HEK293T (cell line): ENCODE data around the gene BFSP2.

Experiments
- CTCF ChIA-PET: fragments of 350-600 bp; formaldehyde crosslinking; extraction: SDS; loops from one replicate; lab custom pipeline; 2021; ENCODE audit warnings: antibody characterized with exemption, inconsistent platforms; lab: Yijun Ruan, JAX
- POLR2A ChIA-PET: fragments of 350-600 bp; formaldehyde crosslinking; extraction: SDS; loops from one replicate; lab custom pipeline; 2020; ENCODE audit warnings: antibody characterized with exemption, inconsistent platforms; lab: Yijun Ruan, JAX
- DNase-seq: peaks from one replicate; pipeline ENCODE4 v3.0.0; 2012; ENCODE audit warnings: mixed read lengths; ENCODE audit errors: extremely low spot score
- ARNT ChIP-seq: fragments of 450-650 bp; IDR thresholded peaks from 2 replicates; pipeline ENCODE4 v1.6.1; 2017; ENCODE audit warnings: mild to moderate bottlenecking
- BHLHE40 ChIP-seq: fragments of 450-650 bp; IDR thresholded peaks from 2 replicates; pipeline ENCODE4 v1.6.1; 2016; ENCODE audit warnings: mild to moderate bottlenecking, moderate library complexity, borderline replicate concordance
- CTBP1 ChIP-seq: fragments of 450-650 bp; IDR thresholded peaks from 2 replicates; pipeline ENCODE4 v1.6.1; 2016; ENCODE audit warnings: borderline replicate concordance
- ELF4 ChIP-seq: fragments of 450-650 bp; IDR thresholded peaks from 2 replicates; pipeline ENCODE4 v1.6.1; 2017; ENCODE audit warnings: antibody characterized with exemption
- FOXA1 ChIP-seq: fragments of 450-650 bp; IDR thresholded peaks from 2 replicates; pipeline ENCODE4 v1.6.1; 2016; ENCODE audit warnings: mild to moderate bottlenecking
- FOXK2 ChIP-seq: fragments of 450-650 bp; IDR thresholded peaks from 2 replicates; pipeline ENCODE4 v1.6.1; 2016; ENCODE audit warnings: mild to moderate bottlenecking
- FOXM1 ChIP-seq: fragments of 450-650 bp; IDR thresholded peaks from 2 replicates; pipeline ENCODE4 v1.6.1; 2017; ENCODE audit warnings: mild to moderate bottlenecking, borderline replicate concordance
- HDGF ChIP-seq: fragments of 450-650 bp; IDR thresholded peaks from 2 replicates; pipeline ENCODE4 v1.6.1; 2017; ENCODE audit warnings: antibody characterized with exemption, borderline replicate concordance
- L3MBTL2 ChIP-seq: fragments of 450-650 bp; conservative IDR thresholded peaks from 2 replicates; pipeline ENCODE4 v1.6.1; 2016; ENCODE audit warnings: mild to moderate bottlenecking
- LEF1 ChIP-seq: fragments of 450-650 bp; IDR thresholded peaks from 2 replicates; pipeline ENCODE4 v1.6.1; 2017; ENCODE audit warnings: mild to moderate bottlenecking, borderline replicate concordance
- NFRKB ChIP-seq: fragments of 450-650 bp; IDR thresholded peaks from 2 replicates; pipeline ENCODE4 v1.6.1; 2016; ENCODE audit warnings: mild to moderate bottlenecking, moderate library complexity
- SP1 ChIP-seq: fragments of 450-650 bp; IDR thresholded peaks from 2 replicates; pipeline ENCODE4 v1.6.1; 2017
- SUZ12 ChIP-seq: fragments of 450-650 bp; IDR thresholded peaks from 2 replicates; pipeline ENCODE4 v1.6.1; 2016; ENCODE audit warnings: mild to moderate bottlenecking
- TARDBP ChIP-seq: fragments of 450-650 bp; IDR thresholded peaks from 2 replicates; pipeline ENCODE4 v1.6.1; 2016
- ZNF384 ChIP-seq: fragments of 450-650 bp; IDR thresholded peaks from 2 replicates; pipeline ENCODE4 v1.6.1; 2016
- TF ChIP-seq, protein P1 (sequence below): fragments of 450-650 bp; IDR thresholded peaks from 2 replicates; pipeline ENCODE4 v1.6.1; 2016

The BFSP2 gene

DNA sequence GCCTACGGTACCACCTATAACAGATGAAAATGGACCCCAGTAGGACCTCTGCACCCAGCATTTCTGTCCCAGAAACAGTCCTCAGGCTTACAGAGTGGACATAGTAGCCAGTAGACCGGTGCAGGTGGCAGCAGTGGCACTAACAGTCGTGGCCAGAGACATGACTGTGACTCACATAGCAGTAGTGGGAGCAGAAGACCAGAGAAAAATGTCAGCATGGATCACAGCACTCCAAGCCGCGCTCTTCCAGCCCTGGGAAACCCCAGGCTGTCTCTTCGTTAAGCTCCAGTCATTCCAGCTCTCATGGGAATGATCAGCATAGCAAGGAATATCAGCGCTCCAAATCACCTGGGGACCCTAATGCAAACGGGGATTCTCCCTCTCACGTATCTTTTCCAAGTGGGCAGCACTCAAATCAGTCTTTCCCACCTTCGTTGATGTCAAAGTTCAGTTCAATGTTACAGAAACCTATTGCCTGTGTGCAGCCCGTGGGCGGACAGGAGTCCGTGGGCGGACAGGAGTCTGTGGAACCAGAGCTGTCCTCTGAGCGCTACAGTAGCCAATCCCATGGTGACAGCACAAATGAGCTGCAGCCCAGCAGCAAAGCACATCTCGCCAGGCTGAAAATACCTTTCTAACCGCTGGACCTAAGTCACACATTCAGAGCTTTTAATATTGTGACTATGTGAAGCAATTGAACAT lies 10.5 kb downstream of the BFSP2 start:
- POLR2A ChIA-PET: no interaction called here

DNA sequence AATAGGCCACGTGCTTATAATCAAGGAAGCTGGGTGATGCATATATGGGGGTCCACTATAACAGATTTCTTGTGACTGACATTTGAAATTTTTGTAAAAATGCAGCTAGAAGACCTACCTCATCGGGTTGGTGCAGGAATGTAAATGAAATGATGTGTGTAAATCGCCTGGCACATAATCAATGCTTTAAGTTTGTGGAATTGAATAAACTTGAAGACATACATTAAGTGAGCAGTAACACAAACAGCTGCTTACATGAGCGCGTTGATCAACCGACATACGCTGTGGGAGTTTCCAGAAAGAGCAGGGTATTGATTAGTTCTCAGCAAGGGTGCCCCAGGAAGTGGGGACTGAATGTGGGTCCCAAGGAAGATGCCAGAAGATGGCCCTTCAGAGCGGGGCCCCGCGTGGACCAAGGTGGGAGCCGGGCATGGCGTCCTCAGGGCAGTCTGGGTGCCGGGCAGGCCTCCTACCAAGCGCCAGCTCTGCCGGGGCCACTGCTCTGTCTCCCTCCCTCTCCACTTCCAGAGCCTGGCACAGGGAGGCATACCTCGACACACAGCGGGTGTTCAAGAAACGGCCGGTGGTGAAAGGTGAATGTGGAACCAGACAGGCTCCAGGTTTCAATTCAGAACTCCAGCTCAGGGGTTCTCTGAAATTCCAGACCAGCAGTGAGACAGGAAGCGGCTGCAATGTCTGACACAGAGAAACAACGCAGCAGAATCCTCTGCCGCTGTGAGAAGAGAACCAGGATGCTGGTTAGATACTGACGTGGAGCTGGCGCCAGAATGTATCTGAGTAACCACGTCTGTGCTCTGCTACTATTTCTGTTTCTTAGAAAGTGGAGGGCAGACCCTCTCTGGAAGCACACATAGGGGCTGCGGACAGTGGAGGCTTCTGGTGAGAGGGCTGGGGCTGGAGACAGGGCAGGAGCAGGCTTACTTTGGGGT lies 12.6 kb downstream of the BFSP2 start:
- TF ChIP-seq, protein P1, sequence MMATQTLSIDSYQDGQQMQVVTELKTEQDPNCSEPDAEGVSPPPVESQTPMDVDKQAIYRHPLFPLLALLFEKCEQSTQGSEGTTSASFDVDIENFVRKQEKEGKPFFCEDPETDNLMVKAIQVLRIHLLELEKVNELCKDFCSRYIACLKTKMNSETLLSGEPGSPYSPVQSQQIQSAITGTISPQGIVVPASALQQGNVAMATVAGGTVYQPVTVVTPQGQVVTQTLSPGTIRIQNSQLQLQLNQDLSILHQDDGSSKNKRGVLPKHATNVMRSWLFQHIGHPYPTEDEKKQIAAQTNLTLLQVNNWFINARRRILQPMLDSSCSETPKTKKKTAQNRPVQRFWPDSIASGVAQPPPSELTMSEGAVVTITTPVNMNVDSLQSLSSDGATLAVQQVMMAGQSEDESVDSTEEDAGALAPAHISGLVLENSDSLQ: no peak
- TF ChIP-seq FOXA1 (no peak), ELF4 (no peak), FOXK2 (no peak), BHLHE40 (no peak), FOXM1 (no peak), L3MBTL2 (no peak), LEF1 (no peak), ZNF384 (no peak), HDGF (no peak), SP1 (no peak)
- POLR2A ChIA-PET: interaction anchor here (1.2 kb wide), 1 partner anchor 690 kb away, joined by 3 read pairs; no protein-coding TSS in a partner anchor
- CTCF ChIA-PET: no interaction called here
- DNase-seq: no peak

More for the DNA sequence above, 10.5 kb downstream of the BFSP2 start:
- CTCF ChIA-PET: interaction anchor here (0.7 kb wide), 2 partner anchors 16 to 35 kb away, joined by 5 to 7 read pairs; no protein-coding TSS in a partner anchor
- DNase-seq: no peak
- TF ChIP-seq HDGF (no peak), LEF1 (no peak)

DNA sequence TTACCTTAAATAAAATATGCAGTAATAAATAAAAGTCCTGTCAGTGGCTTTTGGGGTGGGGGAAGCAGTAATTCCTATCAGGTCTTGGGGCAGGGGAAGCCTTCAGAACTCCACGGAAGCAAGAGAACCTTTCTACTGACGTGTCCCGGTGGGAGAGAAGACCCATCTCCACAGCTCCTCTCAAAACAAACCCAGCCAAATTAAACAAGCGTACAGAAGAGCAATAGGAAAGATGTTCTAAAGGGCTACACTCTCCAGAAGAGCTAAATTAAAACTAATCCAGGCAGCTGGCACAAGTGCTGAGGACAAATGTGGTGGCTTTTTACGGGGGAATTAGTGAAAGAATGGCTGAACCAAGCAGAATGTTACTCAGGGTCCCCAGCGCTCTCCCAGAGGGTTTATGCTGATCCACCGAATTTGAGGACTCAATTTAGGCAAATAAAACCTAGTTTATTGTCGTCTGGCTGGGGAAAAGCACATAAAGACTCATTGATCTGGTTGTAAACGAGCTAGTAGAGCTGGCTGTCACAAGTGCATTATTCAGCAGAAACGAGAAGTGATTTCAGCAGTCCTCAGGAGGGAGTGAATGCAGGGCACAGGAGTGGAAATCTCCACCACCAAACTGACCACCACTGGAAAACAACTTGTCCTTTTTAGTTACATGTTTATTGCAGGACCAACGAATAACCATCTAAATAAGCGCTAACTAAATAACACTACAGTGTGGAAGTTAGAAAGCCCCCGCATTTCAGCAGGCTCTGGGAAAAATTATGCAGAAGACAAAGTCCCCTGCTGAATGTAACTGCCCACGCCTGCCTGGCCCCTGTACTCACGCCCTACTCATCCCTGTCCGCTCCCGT lies 13.5 kb downstream of the BFSP2 start:
- TF ChIP-seq CTBP1 (peak; percentile 54; the same call in 1 of the 2 replicates), FOXA1 (no peak), LEF1 (no peak), ARNT (no peak)
- TF ChIP-seq, protein P1: peak; percentile 91
- POLR2A ChIA-PET: interaction anchor here (1.2 kb wide), 1 partner anchor 691 kb away, joined by 3 read pairs; no protein-coding TSS in a partner anchor

DNA sequence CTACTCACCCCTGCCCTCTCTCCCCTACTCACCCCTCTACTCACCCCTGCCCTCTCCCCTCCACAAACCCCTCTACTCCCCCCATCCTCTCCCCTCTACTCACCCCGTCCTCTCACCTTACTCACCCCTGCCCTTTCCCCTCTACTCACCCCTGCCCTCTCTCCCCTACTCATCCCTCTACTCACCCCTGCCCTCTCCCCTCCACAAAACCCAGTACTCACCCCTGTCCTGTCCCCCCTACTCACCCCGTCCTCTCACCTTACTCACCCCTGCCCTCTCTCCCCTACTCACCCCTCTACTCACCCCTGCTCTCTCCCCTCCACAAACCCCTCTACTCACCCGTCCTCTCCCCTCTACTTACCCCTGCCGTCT lies 14.2 kb downstream of the BFSP2 start:
- POLR2A ChIA-PET: interaction anchor here (1.2 kb wide), 1 partner anchor 691 kb away, joined by 3 read pairs; no protein-coding TSS in a partner anchor
- TF ChIP-seq ELF4 (no peak), SUZ12 (no peak), CTBP1 (no peak), TARDBP (no peak), L3MBTL2 (no peak), BHLHE40 (no peak), SP1 (no peak), FOXK2 (no peak), FOXA1 (no peak), NFRKB (no peak), LEF1 (no peak), FOXM1 (no peak), HDGF (no peak), ZNF384 (no peak), ARNT (no peak)
- TF ChIP-seq, protein P1: no peak
- DNase-seq: no peak
- CTCF ChIA-PET: no interaction called here

More for the DNA sequence above, 13.5 kb downstream of the BFSP2 start:
- CTCF ChIA-PET: no interaction called here
- DNase-seq: peak; percentile 65

DNA sequence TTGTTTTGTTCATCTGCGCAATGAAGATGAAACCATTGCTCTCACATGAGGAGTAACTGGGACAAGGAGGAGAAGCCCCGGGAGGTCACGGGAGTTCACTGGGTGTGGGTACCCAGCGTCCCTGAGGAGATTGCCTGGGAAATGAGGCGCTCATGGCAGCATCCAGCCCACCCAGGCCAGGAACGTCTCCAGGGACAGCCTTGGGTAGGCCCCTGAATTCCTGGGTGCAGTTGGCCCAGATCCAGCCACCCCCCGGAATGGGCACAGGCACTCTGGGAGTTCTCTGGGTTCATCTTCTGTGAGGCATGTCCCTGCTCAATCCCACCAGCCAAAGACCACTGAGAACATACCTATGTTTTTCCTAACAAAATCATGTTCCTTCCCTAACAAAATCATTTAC lies 18.5 kb downstream of the BFSP2 start:
- TF ChIP-seq ZNF384: no peak
- no peak for TF ChIP-seq FOXK2
- no peak for TF ChIP-seq HDGF
- TF ChIP-seq TARDBP: no peak
- ChIA-PET POLR2A (no interaction called here), CTCF (no interaction called here)
- DNase-seq: no peak
